Measurements from ENCODE around the gene MEDAG. TPM values are rescaled to one million over a fixed set of nuclear protein-coding genes. Genes with fewer than 3 reads are reported as not detected.

Gene MEDAG
- total and polyA plus RNA-seq, 2 experiments from 2014 or later = 1.7 to 2.0 TPM

- TF ChIP-seq, protein P1, sequence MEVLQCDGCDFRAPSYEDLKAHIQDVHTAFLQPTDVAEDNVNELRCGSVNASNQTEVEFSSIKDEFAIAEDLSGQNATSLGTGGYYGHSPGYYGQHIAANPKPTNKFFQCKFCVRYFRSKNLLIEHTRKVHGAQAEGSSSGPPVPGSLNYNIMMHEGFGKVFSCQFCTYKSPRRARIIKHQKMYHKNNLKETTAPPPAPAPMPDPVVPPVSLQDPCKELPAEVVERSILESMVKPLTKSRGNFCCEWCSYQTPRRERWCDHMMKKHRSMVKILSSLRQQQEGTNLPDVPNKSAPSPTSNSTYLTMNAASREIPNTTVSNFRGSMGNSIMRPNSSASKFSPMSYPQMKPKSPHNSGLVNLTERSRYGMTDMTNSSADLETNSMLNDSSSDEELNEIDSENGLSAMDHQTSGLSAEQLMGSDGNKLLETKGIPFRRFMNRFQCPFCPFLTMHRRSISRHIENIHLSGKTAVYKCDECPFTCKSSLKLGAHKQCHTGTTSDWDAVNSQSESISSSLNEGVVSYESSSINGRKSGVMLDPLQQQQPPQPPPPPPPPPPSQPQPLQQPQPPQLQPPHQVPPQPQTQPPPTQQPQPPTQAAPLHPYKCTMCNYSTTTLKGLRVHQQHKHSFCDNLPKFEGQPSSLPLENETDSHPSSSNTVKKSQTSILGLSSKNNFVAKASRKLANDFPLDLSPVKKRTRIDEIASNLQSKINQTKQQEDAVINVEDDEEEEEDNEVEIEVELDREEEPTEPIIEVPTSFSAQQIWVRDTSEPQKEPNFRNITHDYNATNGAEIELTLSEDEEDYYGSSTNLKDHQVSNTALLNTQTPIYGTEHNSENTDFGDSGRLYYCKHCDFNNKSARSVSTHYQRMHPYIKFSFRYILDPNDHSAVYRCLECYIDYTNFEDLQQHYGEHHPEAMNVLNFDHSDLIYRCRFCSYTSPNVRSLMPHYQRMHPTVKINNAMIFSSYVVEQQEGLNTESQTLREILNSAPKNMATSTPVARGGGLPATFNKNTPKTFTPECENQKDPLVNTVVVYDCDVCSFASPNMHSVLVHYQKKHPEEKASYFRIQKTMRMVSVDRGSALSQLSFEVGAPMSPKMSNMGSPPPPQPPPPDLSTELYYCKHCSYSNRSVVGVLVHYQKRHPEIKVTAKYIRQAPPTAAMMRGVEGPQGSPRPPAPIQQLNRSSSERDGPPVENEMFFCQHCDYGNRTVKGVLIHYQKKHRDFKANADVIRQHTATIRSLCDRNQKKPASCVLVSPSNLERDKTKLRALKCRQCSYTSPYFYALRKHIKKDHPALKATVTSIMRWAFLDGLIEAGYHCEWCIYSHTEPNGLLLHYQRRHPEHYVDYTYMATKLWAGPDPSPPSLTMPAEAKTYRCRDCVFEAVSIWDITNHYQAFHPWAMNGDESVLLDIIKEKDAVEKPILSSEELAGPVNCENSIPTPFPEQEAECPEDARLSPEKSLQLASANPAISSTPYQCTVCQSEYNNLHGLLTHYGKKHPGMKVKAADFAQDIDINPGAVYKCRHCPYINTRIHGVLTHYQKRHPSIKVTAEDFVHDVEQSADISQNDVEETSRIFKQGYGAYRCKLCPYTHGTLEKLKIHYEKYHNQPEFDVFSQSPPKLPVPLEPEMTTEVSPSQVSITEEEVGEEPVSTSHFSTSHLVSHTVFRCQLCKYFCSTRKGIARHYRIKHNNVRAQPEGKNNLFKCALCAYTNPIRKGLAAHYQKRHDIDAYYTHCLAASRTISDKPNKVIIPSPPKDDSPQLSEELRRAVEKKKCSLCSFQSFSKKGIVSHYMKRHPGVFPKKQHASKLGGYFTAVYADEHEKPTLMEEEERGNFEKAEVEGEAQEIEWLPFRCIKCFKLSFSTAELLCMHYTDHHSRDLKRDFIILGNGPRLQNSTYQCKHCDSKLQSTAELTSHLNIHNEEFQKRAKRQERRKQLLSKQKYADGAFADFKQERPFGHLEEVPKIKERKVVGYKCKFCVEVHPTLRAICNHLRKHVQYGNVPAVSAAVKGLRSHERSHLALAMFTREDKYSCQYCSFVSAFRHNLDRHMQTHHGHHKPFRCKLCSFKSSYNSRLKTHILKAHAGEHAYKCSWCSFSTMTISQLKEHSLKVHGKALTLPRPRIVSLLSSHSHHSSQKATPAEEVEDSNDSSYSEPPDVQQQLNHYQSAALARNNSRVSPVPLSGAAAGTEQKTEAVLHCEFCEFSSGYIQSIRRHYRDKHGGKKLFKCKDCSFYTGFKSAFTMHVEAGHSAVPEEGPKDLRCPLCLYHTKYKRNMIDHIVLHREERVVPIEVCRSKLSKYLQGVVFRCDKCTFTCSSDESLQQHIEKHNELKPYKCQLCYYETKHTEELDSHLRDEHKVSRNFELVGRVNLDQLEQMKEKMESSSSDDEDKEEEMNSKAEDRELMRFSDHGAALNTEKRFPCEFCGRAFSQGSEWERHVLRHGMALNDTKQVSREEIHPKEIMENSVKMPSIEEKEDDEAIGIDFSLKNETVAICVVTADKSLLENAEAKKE (CRISPR knock-in tag; IDR thresholded peaks at IDR 0.05) = no peak
- no peak for TF ChIP-seq CREB1 (CRISPR knock-in tag; IDR thresholded peaks at IDR 0.05; ENCODE audit: low read depth)
- TF ChIP-seq, protein P2, sequence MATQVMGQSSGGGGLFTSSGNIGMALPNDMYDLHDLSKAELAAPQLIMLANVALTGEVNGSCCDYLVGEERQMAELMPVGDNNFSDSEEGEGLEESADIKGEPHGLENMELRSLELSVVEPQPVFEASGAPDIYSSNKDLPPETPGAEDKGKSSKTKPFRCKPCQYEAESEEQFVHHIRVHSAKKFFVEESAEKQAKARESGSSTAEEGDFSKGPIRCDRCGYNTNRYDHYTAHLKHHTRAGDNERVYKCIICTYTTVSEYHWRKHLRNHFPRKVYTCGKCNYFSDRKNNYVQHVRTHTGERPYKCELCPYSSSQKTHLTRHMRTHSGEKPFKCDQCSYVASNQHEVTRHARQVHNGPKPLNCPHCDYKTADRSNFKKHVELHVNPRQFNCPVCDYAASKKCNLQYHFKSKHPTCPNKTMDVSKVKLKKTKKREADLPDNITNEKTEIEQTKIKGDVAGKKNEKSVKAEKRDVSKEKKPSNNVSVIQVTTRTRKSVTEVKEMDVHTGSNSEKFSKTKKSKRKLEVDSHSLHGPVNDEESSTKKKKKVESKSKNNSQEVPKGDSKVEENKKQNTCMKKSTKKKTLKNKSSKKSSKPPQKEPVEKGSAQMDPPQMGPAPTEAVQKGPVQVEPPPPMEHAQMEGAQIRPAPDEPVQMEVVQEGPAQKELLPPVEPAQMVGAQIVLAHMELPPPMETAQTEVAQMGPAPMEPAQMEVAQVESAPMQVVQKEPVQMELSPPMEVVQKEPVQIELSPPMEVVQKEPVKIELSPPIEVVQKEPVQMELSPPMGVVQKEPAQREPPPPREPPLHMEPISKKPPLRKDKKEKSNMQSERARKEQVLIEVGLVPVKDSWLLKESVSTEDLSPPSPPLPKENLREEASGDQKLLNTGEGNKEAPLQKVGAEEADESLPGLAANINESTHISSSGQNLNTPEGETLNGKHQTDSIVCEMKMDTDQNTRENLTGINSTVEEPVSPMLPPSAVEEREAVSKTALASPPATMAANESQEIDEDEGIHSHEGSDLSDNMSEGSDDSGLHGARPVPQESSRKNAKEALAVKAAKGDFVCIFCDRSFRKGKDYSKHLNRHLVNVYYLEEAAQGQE (IDR thresholded peaks at IDR 0.05; ENCODE audit: unreplicated experiment) = no peak
- no peak for TF ChIP-seq JUNB (IDR thresholded peaks at IDR 0.05; ENCODE audit: unreplicated experiment)
- TF ChIP-seq POLR2AphosphoS5 (IDR thresholded peaks at IDR 0.05; ENCODE audit: low read depth) = no peak
- TF ChIP-seq STAT1 (IDR thresholded peaks at IDR 0.05; ENCODE audit: unreplicated experiment) = no peak
- no peak for TF ChIP-seq ZNF331 (CRISPR knock-in tag; IDR thresholded peaks at IDR 0.05; ENCODE audit: low read depth)
These were observed 51.3 kb downstream of the MEDAG start (continued) for GRCh38 chr13:30957258-30957943.
